ELR (cell line): ENCODE data around the gene MRPS18B.
"Not testable (repeated sequence)": the region's sequence is repeated elsewhere in the genome, so short reads cannot be mapped to it uniquely, and the experiment has no call there.

ENCODE experiments used
- DNase-seq: peaks from one replicate; pipeline ENCODE4 v3.0.0-alpha.2; 2015; ENCODE audit warnings: low read depth

MRPS18B gene

GRCh38 chr6:30641048-30641447 lies 23.4 kb downstream of the MRPS18B start:
- DNase-seq, result no peak

GRCh38 chr6:30643656-30644055 lies 26.0 kb downstream of the MRPS18B start:
- no peak for DNase-seq

DNA sequence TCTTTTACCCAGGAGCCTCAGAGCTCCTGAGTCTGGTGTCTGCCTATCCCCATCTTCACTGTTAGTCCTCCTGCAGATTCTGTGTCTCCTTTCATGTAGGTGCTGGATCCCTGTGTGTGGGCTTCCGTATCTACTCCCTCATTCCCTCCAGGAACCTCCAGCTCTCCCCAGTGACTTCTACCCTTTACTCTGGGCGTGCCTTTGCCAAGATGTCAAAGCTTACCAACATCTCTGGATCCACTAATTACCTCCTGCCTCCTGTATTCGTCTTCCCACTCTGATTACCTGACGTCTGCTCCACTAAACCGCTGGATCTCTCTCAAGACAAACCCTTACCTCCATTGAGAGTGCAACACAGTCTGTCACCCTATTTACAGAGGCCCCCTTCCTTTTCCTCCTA lies 27.1 kb downstream of the MRPS18B start:
- DNase-seq, result no peak

DNA sequence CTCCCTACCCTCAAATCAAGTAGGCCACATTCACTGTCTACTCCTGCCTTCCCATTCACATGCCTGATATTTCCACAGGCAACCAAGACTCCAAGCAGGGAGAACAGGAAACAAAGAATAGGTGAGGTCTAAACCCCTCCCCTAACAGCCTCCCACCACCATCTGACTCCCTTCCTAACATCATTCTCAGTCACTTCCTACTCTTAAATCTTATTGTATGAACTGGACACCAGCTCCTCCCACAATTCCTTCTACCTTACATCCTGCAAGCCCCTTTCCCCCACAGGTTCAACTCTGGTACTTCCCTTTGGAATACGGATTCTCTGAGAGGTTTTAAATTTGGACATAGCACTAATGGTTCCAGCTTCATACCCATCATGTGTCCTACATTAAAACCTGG lies 28.3 kb downstream of the MRPS18B start:
- DNase-seq, result peak; percentile 13

GRCh38 chr6:30646450-30647241 lies 29.0 kb downstream of the MRPS18B start, which contains the start of gene C6orf136:
TSS of gene C6orf136 (plus strand) at chr6:30647133. CDS start at chr6:30647232, 99 bp downstream.
- peak; percentile 95 for DNase-seq

DNA sequence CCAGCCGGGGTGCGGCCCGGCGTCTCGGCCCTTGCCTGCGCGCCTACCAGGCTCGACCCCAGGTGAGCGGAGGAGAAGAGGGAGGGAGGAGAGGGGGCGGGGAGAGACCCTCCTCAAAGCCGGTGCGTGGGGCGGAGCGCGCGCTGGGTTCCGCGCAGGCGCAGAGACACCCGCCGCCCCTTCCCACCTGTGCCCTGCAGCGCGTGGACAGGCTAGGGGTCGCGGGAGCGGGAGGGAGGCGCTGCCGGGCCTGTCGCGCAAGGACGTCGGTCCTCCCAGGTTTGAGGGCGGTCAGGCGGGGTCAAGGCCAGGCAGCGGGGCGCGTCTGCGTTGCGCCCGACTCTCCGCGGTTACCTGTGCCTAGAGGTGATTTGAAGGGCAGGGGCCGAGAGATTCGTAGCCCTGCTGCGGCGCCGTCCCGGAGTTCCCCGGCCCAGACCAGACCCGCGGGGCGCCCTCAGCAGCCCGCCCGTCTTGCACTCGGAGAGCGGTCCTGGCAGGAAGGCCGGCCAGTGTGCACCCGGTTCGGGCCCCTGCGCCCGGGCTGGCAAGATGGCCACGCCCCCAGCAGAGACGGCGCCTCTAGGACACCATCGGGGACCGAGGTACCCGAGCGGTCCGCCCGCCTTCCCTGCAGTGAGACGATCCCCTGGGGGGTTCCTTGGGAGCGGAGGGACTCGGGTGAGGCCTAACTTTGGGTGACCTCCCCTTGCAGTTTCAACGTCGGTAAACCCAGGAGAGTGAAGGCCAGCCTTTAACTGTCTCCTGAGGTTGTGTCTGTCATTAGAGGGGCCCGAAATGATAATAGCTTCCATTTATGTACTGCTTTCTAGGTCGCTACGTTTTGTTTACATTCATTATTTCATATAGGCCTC lies 29.8 kb downstream of the MRPS18B start:
- DNase-seq, result peak; percentile 75

GRCh38 chr6:30651143-30651542 lies 33.5 kb downstream of the MRPS18B start:
- no peak for DNase-seq

DNA sequence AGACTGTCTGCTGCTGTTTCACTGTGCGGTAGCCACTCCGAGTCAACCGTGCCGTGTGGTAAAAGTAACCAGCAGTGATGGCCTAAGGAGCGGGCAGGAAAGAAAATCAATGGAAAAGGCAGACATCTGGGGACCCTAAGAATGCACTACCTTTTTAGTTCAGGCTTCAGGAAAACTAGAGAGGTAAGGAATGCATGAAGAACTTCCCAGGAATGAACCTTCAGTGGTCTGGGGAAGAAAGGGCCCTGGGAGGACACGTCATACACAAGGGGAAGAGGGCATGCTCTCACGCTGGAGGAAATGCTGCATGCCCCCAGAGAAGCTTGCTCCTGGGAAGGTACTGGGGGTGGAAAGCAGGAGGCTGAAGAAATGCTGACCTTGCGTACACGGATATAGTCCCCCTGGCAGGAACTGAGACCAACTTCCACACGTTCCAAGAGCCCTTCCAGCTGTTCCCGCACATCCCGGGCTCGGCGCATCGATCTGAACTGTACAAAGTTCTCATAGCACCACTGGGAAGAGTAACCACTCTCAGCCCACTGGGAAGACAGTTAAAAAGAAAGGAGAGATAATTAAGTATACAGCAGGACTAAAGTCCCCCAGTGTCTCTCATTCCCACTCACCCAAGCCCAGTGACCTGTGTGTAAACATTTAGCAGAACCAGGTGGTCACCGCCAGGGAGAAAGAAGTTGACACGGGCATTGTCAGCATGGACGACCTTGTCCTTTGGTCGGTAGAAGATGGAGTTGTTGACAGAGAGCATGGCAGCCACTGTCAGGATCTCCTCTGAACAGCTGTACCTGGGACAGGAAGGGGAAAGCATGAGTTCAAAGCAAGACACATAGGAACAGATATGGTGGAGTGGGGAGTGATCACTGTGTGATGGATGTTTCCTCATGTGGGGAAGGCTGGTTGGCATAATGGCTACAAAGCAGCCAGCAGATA lies 37.4 kb downstream of the MRPS18B start:
- DNase-seq, result no peak

DNA sequence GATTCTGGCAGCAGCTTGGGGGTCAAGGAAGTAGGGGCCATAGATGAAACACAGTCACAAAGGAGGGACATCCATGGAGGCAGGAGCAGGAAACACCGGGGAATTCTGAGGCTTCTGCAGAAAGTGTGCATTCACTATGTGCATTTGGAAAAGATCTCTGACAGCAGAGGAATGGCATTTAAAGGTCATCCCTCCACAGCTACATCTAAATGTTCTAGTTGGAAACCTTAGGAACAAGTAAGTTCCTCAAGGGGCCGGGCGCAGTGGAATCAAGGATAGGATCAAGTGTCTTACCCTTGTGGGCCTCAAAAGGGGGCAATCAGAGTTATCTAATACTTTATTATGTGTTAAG lies 38.1 kb downstream of the MRPS18B start:
- no peak for DNase-seq

GRCh38 chr6:30656513-30656912 lies 38.9 kb downstream of the MRPS18B start:
- DNase-seq, result no peak

- DNase-seq, result no peak
These were observed 39.8 kb downstream of the MRPS18B start for GRCh38 chr6:30657454-30657853.

GRCh38 chr6:30657922-30658321 lies 40.3 kb downstream of the MRPS18B start:
- DNase-seq, result not testable (repeated sequence)

DNA sequence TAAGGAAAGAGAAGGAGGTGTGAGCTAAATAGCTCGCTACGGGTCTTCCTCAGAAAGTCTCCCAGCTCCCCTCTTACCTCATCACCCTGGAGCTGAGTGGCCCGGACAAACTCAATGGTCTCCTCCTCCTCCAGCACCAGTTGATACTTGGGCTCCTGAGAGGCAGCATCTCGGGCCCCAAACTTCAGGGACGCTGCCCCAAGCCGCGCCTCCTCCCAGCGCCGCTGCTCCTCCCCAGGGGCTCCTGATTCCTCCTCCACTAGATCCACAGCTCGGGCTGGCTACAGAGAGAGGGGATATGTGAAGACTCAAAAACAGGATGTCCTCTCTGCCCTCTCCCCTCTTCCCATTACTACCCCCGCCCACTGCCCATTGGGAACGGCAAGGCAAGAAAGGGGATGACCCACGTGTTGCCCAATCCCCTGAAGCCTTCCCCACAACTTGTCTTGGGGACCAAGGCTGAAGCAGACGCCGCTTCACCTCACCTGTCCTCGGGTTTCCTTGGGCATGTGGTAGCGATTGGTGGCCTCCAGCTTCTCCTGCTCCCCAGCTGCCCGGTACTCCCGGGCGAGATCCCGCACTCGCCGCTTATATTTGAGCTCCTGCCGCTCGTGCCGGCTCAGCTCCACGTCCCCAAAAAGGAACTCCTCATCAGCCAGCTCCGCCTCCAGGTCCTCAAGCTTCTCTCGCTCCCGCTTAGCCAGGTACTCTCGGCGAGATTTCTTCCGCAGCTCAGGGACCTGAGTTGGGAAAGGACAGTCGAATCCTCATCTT lies 47.5 kb downstream of the MRPS18B start:
- no peak for DNase-seq

DNA sequence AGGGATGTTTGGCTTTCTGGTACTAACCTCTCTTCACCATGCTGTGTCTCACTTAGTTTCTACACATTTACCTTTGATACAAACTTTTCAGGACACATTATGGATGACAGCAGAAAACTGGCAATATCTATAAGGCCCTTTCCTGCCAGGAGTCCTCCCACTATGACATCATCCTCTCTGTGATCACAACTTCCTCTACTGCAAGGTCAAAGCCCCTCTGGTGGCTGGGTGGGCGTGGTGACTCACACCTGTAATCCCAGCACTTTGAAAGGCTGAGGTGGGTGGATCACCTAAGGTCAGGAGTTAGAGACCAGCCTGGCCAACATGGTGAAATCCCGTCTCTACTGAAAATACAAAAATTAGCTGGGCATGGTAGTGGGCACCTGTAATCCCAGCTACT lies 48.7 kb downstream of the MRPS18B start:
- DNase-seq, result peak; percentile 61

DNA sequence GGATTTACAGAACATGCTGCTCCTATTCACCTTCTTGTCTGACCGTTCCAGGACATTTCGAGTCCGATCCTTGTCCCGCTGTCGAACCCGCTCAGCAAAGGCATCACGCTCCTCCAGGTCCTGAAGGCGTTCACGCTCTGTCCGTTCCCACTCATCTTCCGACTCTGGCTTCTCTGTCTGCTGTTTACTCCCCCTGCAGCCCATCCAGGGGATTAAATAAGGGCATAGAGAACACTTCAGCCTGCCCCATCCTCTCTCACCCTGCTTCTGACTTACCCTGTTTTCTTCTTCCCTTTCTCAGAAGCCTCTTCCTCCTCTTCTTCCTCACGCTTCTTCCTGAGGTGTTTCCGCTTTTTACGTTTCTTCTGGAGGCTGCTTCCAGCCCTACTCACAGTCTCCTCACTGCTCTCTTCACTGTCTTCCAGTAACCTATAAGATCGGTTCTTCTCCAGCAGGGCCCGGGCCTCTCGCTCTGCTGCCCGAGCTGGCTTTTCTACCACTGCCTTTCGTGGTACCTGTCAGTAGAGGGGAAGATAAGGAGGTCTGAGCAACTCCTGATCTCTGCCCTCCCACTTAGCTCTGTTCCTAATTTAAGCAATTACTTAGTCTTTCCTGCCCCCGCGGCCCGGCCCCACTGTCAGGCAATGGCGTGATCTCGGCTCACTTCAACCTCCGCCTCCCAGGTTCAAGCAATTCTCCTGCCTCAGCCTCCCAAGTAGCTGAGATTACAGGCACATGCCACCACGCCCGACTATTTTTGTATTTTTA lies 53.3 kb downstream of the MRPS18B start:
- no peak for DNase-seq

GRCh38 chr6:30672445-30673253 lies 55.0 kb downstream of the MRPS18B start, which contains the start of gene DHX16:
TSS of gene DHX16 (minus strand) at chr6:30673006. CDS start at chr6:30672841, 165 bp downstream.
- peak; percentile 99 for DNase-seq
